DMS53 treated with DMSO at 0.1 percent for 48 hours (cell line): ENCODE measurements around the gene KAZN.
"Not testable (repeated sequence)": the region's sequence is repeated elsewhere in the genome, so short reads cannot be mapped to it uniquely, and the experiment has no call there.

Experiments
- DNase-seq: peaks from one replicate; lab custom pipeline; 2025; ENCODE audit not compliant: unreplicated experiment; lab: John Stamatoyannopoulos, UW

The KAZN gene

DNA sequence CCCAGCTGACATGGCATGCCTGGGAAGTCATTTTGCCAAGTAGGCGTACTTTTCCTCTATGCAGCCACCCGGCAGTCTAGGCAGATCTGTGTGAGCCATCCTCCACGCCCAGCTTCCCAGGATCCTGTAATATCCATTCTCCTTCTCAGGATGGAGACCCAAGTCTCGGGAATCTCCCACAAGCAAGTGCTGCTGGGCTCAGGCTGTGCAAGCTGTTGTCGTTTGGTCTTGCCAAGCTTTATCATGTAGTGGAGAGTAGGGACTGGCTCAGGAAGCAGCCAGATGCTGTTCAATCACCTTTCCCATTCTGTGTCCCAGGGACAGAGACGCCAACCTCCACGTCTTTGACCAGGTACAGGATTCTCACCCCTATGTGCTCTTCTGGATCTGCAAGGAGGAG, 363.9 kb downstream of the KAZN start:
- DNase-seq, result no peak

DNA sequence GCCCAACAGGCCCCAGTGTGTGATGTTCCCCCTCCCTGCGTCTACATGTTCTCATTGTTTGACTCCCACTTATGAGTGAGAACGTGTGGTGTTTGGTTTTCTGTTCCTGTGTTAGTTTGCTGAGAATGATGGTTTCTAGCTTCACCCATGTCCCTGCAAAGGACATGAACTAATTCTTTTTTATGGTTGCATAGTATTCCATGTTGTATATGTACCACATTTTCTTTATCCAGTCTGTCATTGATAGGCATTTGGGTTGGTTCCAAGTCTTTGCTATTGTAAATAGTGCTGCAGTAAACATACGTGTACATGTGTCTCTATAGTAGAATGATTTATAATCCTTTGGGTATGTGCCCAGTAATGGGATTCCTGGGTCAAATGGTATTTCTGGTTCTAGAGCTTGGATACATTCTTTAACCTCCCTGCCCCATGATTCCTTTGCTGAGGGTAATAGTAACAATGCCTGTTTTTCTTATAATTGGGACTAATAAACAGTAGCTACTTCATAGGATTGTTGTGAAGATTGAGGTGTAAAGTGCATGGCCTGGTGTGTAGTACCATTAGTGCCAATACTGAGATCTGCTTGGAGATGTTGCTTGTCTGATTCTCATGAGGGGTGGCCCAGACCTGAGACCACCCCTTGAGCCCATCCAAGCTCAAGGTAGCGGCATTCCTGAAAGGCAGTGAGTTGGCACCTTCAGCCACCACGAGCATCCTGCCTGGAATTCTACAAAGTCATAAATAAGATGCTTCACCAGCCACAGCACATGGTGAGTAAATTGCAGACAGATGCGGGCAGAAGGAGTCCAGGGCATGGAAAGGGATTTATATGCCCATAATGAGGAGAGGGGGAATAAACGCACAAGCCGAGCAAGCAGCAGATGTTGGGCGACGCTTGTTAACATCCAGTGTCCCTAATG, 365.6 kb downstream of the KAZN start:
- not testable (repeated sequence) for DNase-seq

DNA sequence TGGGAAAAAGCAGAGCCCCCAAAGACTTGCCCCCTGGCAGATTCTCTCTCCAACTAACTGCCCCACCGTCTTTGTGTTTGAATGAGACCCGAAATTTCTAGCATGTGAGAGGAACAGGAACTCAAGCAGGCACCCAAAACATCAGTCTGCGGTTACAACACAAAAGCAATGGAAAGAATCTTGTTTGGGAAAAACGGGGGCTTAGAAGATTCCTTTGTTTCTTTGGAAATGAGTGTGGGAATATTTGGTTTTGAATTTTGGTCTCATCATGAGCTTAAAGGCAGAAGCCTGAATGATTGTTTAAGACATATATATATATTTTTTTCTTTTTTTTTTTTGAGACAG, 366.2 kb downstream of the KAZN start:
- no peak for DNase-seq

DNA sequence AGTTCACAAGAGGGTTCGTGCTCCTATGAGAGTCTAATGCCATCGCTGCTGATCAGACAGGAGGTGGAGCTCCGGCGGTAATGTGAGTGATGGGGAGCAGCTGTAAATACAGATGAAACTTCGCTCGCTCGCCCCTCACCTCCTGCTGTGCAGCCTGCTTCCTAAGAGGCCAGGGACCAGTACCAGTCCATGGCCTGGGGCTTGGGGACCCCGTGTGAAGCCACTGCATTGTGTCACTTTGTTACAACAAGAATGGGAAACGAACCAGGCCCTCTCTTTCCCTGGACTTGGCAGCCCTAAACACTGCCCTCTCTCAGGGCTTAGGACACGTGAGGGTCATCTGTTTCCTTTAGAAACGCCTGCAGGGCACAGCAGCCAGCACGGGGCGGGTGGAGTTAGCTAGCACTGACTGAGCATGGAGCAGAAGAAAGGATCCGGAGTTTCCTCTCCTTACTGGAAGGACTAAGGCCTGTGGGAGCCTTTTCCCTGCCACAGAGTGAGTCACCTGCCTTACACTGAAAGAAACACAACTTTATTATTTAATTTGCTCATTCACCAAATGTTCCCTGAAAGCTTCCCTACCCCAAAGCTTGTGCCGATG, 369.9 kb downstream of the KAZN start:
- DNase-seq, result no peak

DNA sequence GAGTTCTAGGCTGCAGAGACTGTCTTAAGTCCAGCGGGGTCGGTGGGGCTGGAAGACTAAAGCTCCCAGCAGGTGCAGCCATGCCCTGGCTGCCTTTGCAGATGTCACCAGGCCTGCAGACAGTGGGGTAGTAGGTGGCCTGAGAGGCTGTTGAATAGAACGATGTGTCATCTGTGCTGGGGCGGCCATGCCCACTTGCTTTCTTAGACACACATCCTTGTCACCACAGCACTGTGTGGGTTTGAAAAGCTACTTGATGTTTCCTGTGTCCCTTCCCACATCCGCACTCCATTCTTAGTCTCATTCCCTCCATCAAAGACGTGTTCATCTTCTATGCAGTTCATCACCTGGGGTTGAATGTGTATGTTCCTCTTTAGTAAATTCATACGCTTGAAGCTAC, 370.5 kb downstream of the KAZN start:
- no peak for DNase-seq

GRCh38 chr1:14970115-14970798, 371.8 kb downstream of the KAZN start:
- no peak for DNase-seq

- DNase-seq, result no peak
These were observed 372.3 kb downstream of the KAZN start for GRCh38 chr1:14970799-14971141.

DNA sequence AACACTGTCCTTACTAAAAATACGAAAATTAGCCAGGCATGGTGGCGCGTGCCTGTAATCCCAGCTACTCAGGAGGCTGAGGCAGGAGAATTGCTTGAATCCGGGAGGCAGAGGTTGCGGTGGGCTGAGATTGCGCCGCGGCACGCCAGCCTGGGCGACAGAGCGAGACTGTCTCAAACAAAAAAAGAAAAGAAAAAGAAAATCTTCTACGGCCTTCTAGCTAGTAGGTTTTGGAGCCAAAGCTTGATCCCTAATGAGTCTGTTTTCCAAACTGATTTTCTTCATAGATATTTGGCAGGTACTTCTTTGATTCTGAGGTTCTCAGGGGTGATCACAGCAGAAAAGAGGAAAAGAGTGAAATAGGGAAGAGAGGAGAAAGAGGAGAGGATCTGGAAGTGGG, 372.7 kb downstream of the KAZN start:
- no peak for DNase-seq

DNA sequence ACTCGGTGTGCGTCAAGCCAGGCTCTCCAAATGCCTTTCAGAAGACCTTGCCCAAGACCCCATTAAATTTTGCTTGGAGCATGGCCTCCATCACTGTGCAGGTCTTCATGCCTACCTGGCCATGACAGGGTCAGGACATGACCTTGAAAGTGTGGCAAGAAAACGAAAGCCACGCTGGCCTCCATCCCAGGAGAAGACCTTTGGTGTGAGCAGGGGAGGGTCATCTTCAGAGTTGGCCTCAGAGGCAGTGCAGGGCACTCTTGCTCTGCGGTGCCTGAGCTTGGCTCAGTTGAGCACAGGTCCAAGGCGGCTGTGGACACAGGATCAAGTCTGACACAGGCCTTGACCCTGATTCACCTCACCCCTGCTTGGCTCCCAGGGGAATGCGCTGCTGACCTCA, 373.6 kb downstream of the KAZN start:
- DNase-seq, result no peak

- DNase-seq, result no peak
These were observed 375.3 kb downstream of the KAZN start for GRCh38 chr1:14973773-14974172.

DNA sequence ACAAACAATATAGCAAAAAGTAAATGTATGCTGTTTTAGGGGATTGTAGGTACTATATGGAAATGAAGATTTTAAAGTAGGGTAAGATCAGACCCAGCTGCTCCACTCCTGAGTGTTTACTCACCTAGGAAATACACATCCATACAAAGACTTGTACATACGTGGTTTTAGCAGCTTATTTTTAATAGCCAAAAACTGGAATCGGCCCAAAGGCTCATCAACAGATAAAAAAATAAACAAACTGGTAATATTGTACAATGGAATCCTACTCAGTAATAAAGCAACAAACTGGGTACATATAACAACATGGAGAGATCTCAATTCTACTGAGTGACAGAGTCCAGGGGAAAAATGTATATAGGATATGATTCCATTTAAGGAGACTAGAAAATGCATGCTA, 375.9 kb downstream of the KAZN start:
- no peak for DNase-seq

DNA sequence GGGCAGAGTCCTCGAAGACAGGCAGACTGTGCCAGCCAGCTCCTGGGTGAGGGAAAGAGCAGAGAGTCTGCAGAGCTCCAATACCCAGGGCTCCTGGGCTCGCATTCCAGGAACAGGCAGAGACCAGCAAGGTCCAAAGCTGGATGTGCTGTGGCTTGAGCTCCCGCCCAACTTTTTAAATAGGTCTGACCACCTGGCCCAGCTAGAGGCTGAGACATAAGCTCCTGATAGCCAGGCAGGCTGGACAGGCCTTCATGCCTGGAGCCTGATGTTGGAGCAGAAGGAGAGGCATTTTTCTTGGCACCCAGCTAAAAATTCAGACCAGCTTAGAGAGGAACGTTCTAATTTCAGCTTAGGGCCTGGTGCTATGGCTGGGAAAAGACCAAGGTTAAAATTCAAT, 376.6 kb downstream of the KAZN start:
- no peak for DNase-seq

DNA sequence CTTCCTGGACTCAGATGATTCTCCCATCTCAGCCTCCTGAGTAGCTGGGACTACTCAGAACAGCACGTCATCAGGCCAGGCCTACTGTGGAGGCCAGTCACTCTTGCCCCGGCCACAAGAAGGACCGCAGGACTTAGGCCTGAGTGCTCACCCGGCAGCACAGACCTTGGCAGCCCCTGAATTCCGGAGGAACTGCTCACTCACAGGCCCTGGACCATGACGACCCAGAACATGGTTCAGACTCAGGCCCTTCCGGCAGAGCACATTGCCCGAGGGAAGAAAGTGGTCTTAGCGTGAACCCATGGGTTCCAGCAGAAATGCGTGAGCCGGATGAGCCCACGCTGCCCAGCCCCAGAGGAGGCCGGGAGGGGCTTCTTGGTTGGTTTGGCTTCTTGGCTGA, 377.8 kb downstream of the KAZN start:
- no peak for DNase-seq

GRCh38 chr1:14977338-14977931, 378.9 kb downstream of the KAZN start:
- no peak for DNase-seq

GRCh38 chr1:14980621-14981218, 382.2 kb downstream of the KAZN start:
- DNase-seq, result no peak

- DNase-seq, result no peak
These were observed 383.5 kb downstream of the KAZN start for GRCh38 chr1:14982029-14982428.

- no peak for DNase-seq
These were observed 384.8 kb downstream of the KAZN start for GRCh38 chr1:14983277-14983676.

GRCh38 chr1:14986168-14986567, 387.7 kb downstream of the KAZN start:
- DNase-seq, result no peak

GRCh38 chr1:14987829-14988603, 389.5 kb downstream of the KAZN start:
- no peak for DNase-seq

DNA sequence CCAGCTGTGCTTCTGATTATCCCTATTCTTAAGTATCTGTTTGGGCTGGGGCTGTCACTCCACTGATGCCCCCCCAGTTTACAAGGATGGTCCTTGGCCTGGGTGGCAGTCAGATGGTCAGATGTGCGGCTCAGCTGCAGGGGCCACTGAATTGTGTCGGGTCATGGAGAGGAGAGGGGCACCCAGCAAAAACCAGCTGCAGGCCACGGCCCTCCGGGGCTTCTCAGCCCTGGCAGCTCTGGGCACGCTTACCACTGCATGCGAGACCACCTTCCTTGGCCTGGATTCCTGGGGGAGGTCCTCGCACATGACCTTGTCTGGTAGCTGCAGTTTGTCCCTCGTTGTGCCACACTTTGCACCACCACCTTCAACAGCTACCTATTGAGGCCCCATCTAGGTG, 390.2 kb downstream of the KAZN start:
- DNase-seq, result no peak
